HepG2 (cell line): ENCODE data around the gene VPS25. TPM values are rescaled to one million over a fixed set of nuclear protein-coding genes. Genes with fewer than 3 reads are reported as not detected.
A peak's percentile ranks its signal among the peaks of the same experiment; 100 is the strongest.

Experiments used
- AHDC1 ChIP-seq: sonication (generic); formaldehyde crosslinking; IDR thresholded peaks from 2 replicates; pipeline ENCODE4 v1.5.1; 2020; ENCODE audit warnings: mild to moderate bottlenecking, missing genetic modification reagents, borderline replicate concordance
- ATF4 ChIP-seq, 2 experiments: fragments of 450-650 bp in 1 of 2; sonication (generic) in 1 of 2; formaldehyde crosslinking; IDR thresholded peaks; 2 replicates each; pipeline versions ENCODE4 v1.5.0 to v1.8.0; 2020 to 2022; ENCODE audit warnings: mild to moderate bottlenecking in 1 of 2, missing genetic modification reagents in 1 of 2
- CBX5 ChIP-seq: sonication (generic); formaldehyde crosslinking; IDR thresholded peaks from 2 replicates; pipeline ENCODE4 v1.4.0; 2020; ENCODE audit warnings: missing genetic modification reagents, borderline replicate concordance
- FOSL1 ChIP-seq: sonication (generic); formaldehyde crosslinking; IDR thresholded peaks from 2 replicates; pipeline ENCODE4 v1.9.0; 2021; ENCODE audit warnings: missing genetic modification reagents, borderline replicate concordance
- FOXM1 ChIP-seq: sonication (generic); formaldehyde crosslinking; IDR thresholded peaks from 2 replicates; pipeline ENCODE4 v1.5.0; 2020; ENCODE audit warnings: missing genetic modification reagents
- FOXO1 ChIP-seq: sonication (generic); formaldehyde crosslinking; IDR thresholded peaks from 2 replicates; pipeline ENCODE4 v1.4.0; 2020; ENCODE audit warnings: missing genetic modification reagents
- FOXP1 ChIP-seq, 2 experiments: fragments of 450-650 bp in 1 of 2; IDR thresholded peaks; 2 replicates each; pipeline ENCODE4 v1.6.1; 2017 to 2018; ENCODE audit warnings: antibody characterized with exemption in 1 of 2
- HDAC2 ChIP-seq: sonication (generic); formaldehyde crosslinking; IDR thresholded peaks from 2 replicates; pipeline ENCODE4 v1.4.0; 2020; ENCODE audit warnings: missing genetic modification reagents
- HIC2 ChIP-seq: sonication (generic); formaldehyde crosslinking; IDR thresholded peaks from 2 replicates; pipeline ENCODE4 v1.9.0; 2022; ENCODE audit warnings: low read depth, missing genetic modification reagents
- NCOA5 ChIP-seq: sonication (generic); formaldehyde crosslinking; IDR thresholded peaks from 2 replicates; pipeline ENCODE4 v1.4.0; 2020; ENCODE audit warnings: missing genetic modification reagents
- POLR2A ChIP-seq, 2 experiments: IDR thresholded peaks; 2 replicates each; pipeline ENCODE4 v1.6.1; 2011; ENCODE audit warnings: low read depth in 2 of 2, low read length in 2 of 2, mild to moderate bottlenecking in 1 of 2, moderate library complexity in 1 of 2; ENCODE audit not compliant: insufficient read depth in 1 of 2
- TAF15 ChIP-seq: fragments of 200-400 bp; formaldehyde crosslinking; IDR thresholded peaks from one replicate; pipeline ENCODE4 v1.6.1; 2018; ENCODE audit warnings: mild to moderate bottlenecking, low read depth, low read length; ENCODE audit not compliant: poor library complexity, severe bottlenecking
- YEATS2 ChIP-seq: sonication (generic); formaldehyde crosslinking; IDR thresholded peaks from 2 replicates; pipeline ENCODE4 v1.4.0; 2020; ENCODE audit warnings: missing genetic modification reagents, borderline replicate concordance
- ZBTB20 ChIP-seq: sonication (generic); formaldehyde crosslinking; IDR thresholded peaks from 2 replicates; pipeline ENCODE4 v1.8.1; 2023; ENCODE audit warnings: missing genetic modification reagents, low read depth, mild to moderate bottlenecking, borderline replicate concordance
- ZFP1 ChIP-seq: IDR thresholded peaks from 2 replicates; pipeline ENCODE4 v1.6.1; 2016
- ZNF121 ChIP-seq: sonication (generic); formaldehyde crosslinking; IDR thresholded peaks from 2 replicates; pipeline ENCODE4 v1.5.0; 2020; ENCODE audit warnings: mild to moderate bottlenecking, missing genetic modification reagents
- ZNF260 ChIP-seq: sonication (generic); formaldehyde crosslinking; IDR thresholded peaks from 2 replicates; pipeline ENCODE4 v1.4.0; 2020; ENCODE audit warnings: missing genetic modification reagents, low read depth, mild to moderate bottlenecking, borderline replicate concordance
- ZNF317 ChIP-seq: sonication (generic); formaldehyde crosslinking; IDR thresholded peaks from 2 replicates; pipeline ENCODE4 v1.5.0; 2020; ENCODE audit warnings: mild to moderate bottlenecking, missing genetic modification reagents
- ZNF431 ChIP-seq: sonication (generic); formaldehyde crosslinking; IDR thresholded peaks from 2 replicates; pipeline ENCODE4 v1.9.0; 2022; ENCODE audit warnings: missing genetic modification reagents, low read depth, mild to moderate bottlenecking, borderline replicate concordance
- ZNF570 ChIP-seq: sonication (generic); formaldehyde crosslinking; IDR thresholded peaks from 2 replicates; pipeline ENCODE4 v1.4.0; 2020; ENCODE audit warnings: mild to moderate bottlenecking, missing genetic modification reagents, borderline replicate concordance
- ZNF616 ChIP-seq: sonication (generic); formaldehyde crosslinking; IDR thresholded peaks from 2 replicates; pipeline ENCODE4 v1.5.0; 2020; ENCODE audit warnings: low read depth, mild to moderate bottlenecking, missing genetic modification reagents
- polyA plus RNA-seq, 8 experiments: library from polyadenylated mRNA; depleted of rRNA in 3 of 8; stranded (reverse) in 7 of 8; unstranded in 1 of 8; fragments of >200 nt; fragmentation: Illumina TruSeq in 4 of 8; extraction: Trizol in 4 of 8; gene quantifications; 2 replicates each; pipeline versions ENCODE4 v1.2.1 to v1.2.3, GENCODE V29; 2011 to 2016; ENCODE audit warnings: low read depth in 4 of 8, missing spikeins in 1 of 8, mixed read lengths in 1 of 8; ENCODE audit not compliant: insufficient read depth in 1 of 8
- total RNA-seq, 5 experiments: library from RNA; depleted of rRNA; stranded (reverse); fragments of >200 nt; fragmentation: Illumina TruSeq; extraction: Trizol; gene quantifications; 2 replicates each; pipeline ENCODE4 v1.2.3, GENCODE V29; 2016; ENCODE audit warnings: low read depth in 1 of 5

Gene VPS25
- total and polyA plus RNA-seq, 2 of the 13 experiments (the other 11 are each of a cell fraction or from before 2014, with no cell fraction given): 161 to 249 TPM

- TF ChIP-seq ZNF431 (CRISPR knock-in tag) (peak; percentile 68), ZNF121 (peak; percentile 81), AHDC1 (CRISPR knock-in tag) (no peak; the same call in 1 of the 2 replicates), ZNF260 (CRISPR knock-in tag) (no peak), ZBTB20 (peak; percentile 61; the same call in 1 of the 2 replicates), ATF4 (CRISPR knock-in tag; IDR thresholded peaks at IDR 0.05) (peak in 1 of 2 experiments; percentile 89; a peak in 2 of 4 replicates), CBX5 (CRISPR knock-in tag) (peak; percentile 91; the same call in 1 of the 2 replicates), POLR2A (IDR thresholded peaks at IDR 0.05; ENCODE audit: insufficient read depth in 1 of 2, low read depth in 2 of 2, low read length in 2 of 2) (peak; percentile 77 to 92), FOSL1 (no peak), NCOA5 (no peak), FOXM1 (no peak), ZNF317 (CRISPR knock-in tag) (peak; percentile 83), FOXP1 (IDR thresholded peaks at IDR 0.05) (no peak), FOXP1 (CRISPR knock-in tag; IDR thresholded peaks at IDR 0.05) (no peak), TAF15 (peak; percentile 90), ZNF570 (CRISPR knock-in tag) (peak; percentile 87), YEATS2 (peak; percentile 88; the same call in 1 of the 2 replicates), ZFP1 (CRISPR knock-in tag) (peak; percentile 89; the same call in 1 of the 2 replicates), ZNF616 (CRISPR knock-in tag) (0 out of 2 replicates have a peak, but pooled peaks have one; percentile 29), HDAC2 (peak; percentile 80; the same call in 1 of the 2 replicates), FOXO1 (peak; percentile 79), HIC2 (peak; percentile 67)
Observed at GRCh38 chr17:42798383-42799380, 25.4 kb downstream of the VPS25 start, which contains the start of the genes CNTD1 and COA3 (continued).
